Brain pericyte (primary cell): ENCODE results near the gene CIDEC.
"Not testable (repeated sequence)": the region's sequence is repeated elsewhere in the genome, so short reads cannot be mapped to it uniquely, and the experiment has no call there.

ENCODE experiments used
- DNase-seq: peaks from one replicate; pipeline ENCODE4 v3.0.0-alpha.2; 2012; ENCODE audit warnings: low read depth, low spot score

The CIDEC gene

GRCh38 chr3:9901967-9902366 is 21.9 kb upstream of the CIDEC start:
- no peak for DNase-seq

GRCh38 chr3:9900965-9901415 is 20.9 kb upstream of the CIDEC start:
- DNase-seq, result not testable (repeated sequence)

GRCh38 chr3:9899289-9899791 is 19.3 kb upstream of the CIDEC start:
- DNase-seq, result no peak

- DNase-seq, result no peak
These were observed 18.6 kb upstream of the CIDEC start for GRCh38 chr3:9898467-9899241.

GRCh38 chr3:9897408-9898372 is 17.6 kb upstream of the CIDEC start:
- no peak for DNase-seq

GRCh38 chr3:9896755-9897407 is 16.8 kb upstream of the CIDEC start:
- not testable (repeated sequence) for DNase-seq

- not testable (repeated sequence) for DNase-seq
These were observed 15.7 kb upstream of the CIDEC start for GRCh38 chr3:9895715-9896114.

GRCh38 chr3:9893739-9894138 is 13.7 kb upstream of the CIDEC start:
- DNase-seq, result no peak

- DNase-seq, result no peak
These were observed 11.1 kb upstream of the CIDEC start for GRCh38 chr3:9891072-9891622.

- peak; percentile 73 for DNase-seq
These were observed 10.4 kb upstream of the CIDEC start, which contains the start of gene JAGN1 for GRCh38 chr3:9890249-9891071. JAGN1 (plus strand) TSS chr3:9890610; CDS start chr3:9890723, 113 bp downstream.

GRCh38 chr3:9889405-9889804 is 9.4 kb upstream of the CIDEC start:
- no peak for DNase-seq

GRCh38 chr3:9888540-9888939 is 8.5 kb upstream of the CIDEC start:
- DNase-seq, result no peak

- DNase-seq, result no peak
These were observed 7.4 kb upstream of the CIDEC start for GRCh38 chr3:9887480-9887879.

GRCh38 chr3:9886328-9886727 is 6.3 kb upstream of the CIDEC start:
- DNase-seq, result no peak

GRCh38 chr3:9884555-9885165 is 4.6 kb upstream of the CIDEC start:
- DNase-seq, result no peak

GRCh38 chr3:9883706-9884554 is 3.9 kb upstream of the CIDEC start:
- DNase-seq, result no peak

GRCh38 chr3:9881441-9881840 is 1.4 kb upstream of the CIDEC start:
- no peak for DNase-seq

GRCh38 chr3:9878700-9879099 is 1.4 kb downstream of the CIDEC start:
- DNase-seq, result no peak

- no peak for DNase-seq
These were observed 3.1 kb downstream of the CIDEC start for GRCh38 chr3:9876991-9877390.
